GM23338 (cell line): ENCODE measurements around the gene LIN7A. TPM values are rescaled to one million over a fixed set of nuclear protein-coding genes. Genes with fewer than 3 reads are reported as not detected.
A peak's percentile ranks its signal among the peaks of the same experiment; 100 is the strongest.

Experiments used
- ATAC-seq: fragments of 200-7000 bp; cut with Tn5 transposase; 3 replicates; pipeline ENCODE4 v1.9.1; 2020
- DNase-seq: peaks from one replicate; pipeline ENCODE4 v3.0.0-alpha.2; 2015; ENCODE audit warnings: low spot score
- H2AFZ ChIP-seq: fragments of 200-600 bp; sonication (generic); 2 replicates; pipeline ENCODE4 v1.8.0; 2016; ENCODE audit warnings: antibody characterized with exemption, mild to moderate bottlenecking, moderate library complexity
- H3F3A ChIP-seq: fragments of 200-600 bp; sonication (generic); replicated peaks from 2 replicates; pipeline ENCODE4 v1.8.0; 2017; ENCODE audit warnings: antibody characterized with exemption, mixed run types, low read depth
- H3K27ac ChIP-seq: fragments of 200-600 bp; sonication (generic); 2 replicates; pipeline ENCODE4 v1.6.1; 2016; ENCODE audit warnings: low read depth
- H3K27me3 ChIP-seq: fragments of 200-600 bp; sonication (generic); 2 replicates; pipeline ENCODE4 v1.8.0; 2016; ENCODE audit warnings: mild to moderate bottlenecking, mixed run types, moderate library complexity; ENCODE audit not compliant: insufficient read depth
- H3K36me3 ChIP-seq: fragments of 200-600 bp; sonication (generic); 2 replicates; pipeline ENCODE4 v1.8.0; 2016; ENCODE audit warnings: mild to moderate bottlenecking; ENCODE audit not compliant: insufficient read depth
- H3K4me1 ChIP-seq: fragments of 200-600 bp; sonication (generic); 2 replicates; pipeline ENCODE4 v1.8.0; 2016; ENCODE audit warnings: mild to moderate bottlenecking, moderate library complexity; ENCODE audit not compliant: insufficient read depth
- H3K4me2 ChIP-seq: fragments of 200-600 bp; sonication (generic); 2 replicates; pipeline ENCODE4 v1.7.1; 2017; ENCODE audit warnings: mixed run types
- H3K4me3 ChIP-seq: fragments of 200-600 bp; sonication (generic); 2 replicates; pipeline ENCODE4 v1.6.1; 2016; ENCODE audit warnings: mixed run types
- H3K79me2 ChIP-seq: fragments of 200-600 bp; sonication (generic); replicated peaks from 2 replicates; pipeline ENCODE4 v1.8.0; 2017; ENCODE audit warnings: mild to moderate bottlenecking; ENCODE audit not compliant: insufficient read depth
- H3K9me2 ChIP-seq: fragments of 200-600 bp; sonication (generic); 2 replicates; pipeline ENCODE4 v1.8.0; 2017; ENCODE audit not compliant: insufficient read depth
- H4K20me1 ChIP-seq: fragments of 200-600 bp; sonication (generic); replicated peaks from 2 replicates; pipeline ENCODE4 v1.8.0; 2017; ENCODE audit warnings: mild to moderate bottlenecking; ENCODE audit not compliant: insufficient read depth
- H3K27ac Mint-ChIP-seq: 2 replicates; pipeline ENCODE4 v1.8.0; 2020; ENCODE audit warnings: inconsistent platforms, mild to moderate bottlenecking, moderate library complexity, mixed read lengths
- H3K27me3 Mint-ChIP-seq: 3 replicates; pipeline ENCODE4 v1.8.0; 2022; ENCODE audit warnings: low read depth, mild to moderate bottlenecking, moderate library complexity, mixed read lengths, inconsistent platforms; ENCODE audit not compliant: insufficient read depth, poor library complexity
- H3K36me3 Mint-ChIP-seq: 3 replicates; pipeline ENCODE4 v1.8.0; 2021; ENCODE audit warnings: low read depth, mild to moderate bottlenecking, inconsistent platforms, moderate library complexity, mixed read lengths
- H3K4me1 Mint-ChIP-seq: 3 replicates; pipeline ENCODE4 v1.8.0; 2020; ENCODE audit warnings: mild to moderate bottlenecking, inconsistent platforms, mixed read lengths
- H3K4me3 Mint-ChIP-seq: 3 replicates; pipeline ENCODE4 v1.8.0; 2021; ENCODE audit warnings: moderate library complexity, mild to moderate bottlenecking, inconsistent platforms, mixed read lengths
- H3K9me3 Mint-ChIP-seq: 3 replicates; pipeline ENCODE4 v1.8.0; 2020; ENCODE audit warnings: moderate library complexity, mild to moderate bottlenecking, inconsistent platforms, mixed read lengths
- CREB1 ChIP-seq: fragments of 250-450 bp; sonication (Bioruptor Pico); IDR thresholded peaks from 2 replicates; pipeline ENCODE4 v1.5.0; 2020; ENCODE audit warnings: low read depth, mild to moderate bottlenecking, moderate library complexity
- EZH2 ChIP-seq: fragments of 200-600 bp; sonication (generic); IDR thresholded peaks from one replicate; pipeline ENCODE4 v1.8.0; 2017; ENCODE audit warnings: antibody characterized with exemption, mild to moderate bottlenecking, low read depth; ENCODE audit not compliant: unreplicated experiment
- EZH2phosphoT487 ChIP-seq: fragments of 200-600 bp; sonication (generic); IDR thresholded peaks from one replicate; pipeline ENCODE4 v1.8.1; 2018; ENCODE audit warnings: antibody characterized with exemption; ENCODE audit not compliant: unreplicated experiment
- NANOG ChIP-seq: IDR thresholded peaks from 2 replicates; pipeline ENCODE4 v1.6.1; 2016; ENCODE audit warnings: antibody characterized with exemption, borderline replicate concordance
- POLR2AphosphoS5 ChIP-seq: IDR thresholded peaks from 2 replicates; pipeline ENCODE4 v1.6.1; 2016; ENCODE audit warnings: antibody characterized with exemption, low read depth
- ZNF114 ChIP-seq: fragments of 250-450 bp; sonication (Bioruptor Pico); IDR thresholded peaks from 2 replicates; pipeline ENCODE4 v1.5.0; 2020; ENCODE audit warnings: mild to moderate bottlenecking, moderate library complexity
- polyA plus RNA-seq: library from polyadenylated mRNA; unstranded; fragments of >200 nt; fragmentation: Nextera tagmentation; extraction: Ambion mirVana; gene quantifications from 2 replicates; pipeline ENCODE4 v1.2.1, GENCODE V29; 2016
- total RNA-seq: library from RNA; depleted of rRNA; stranded (reverse); fragments of >200 nt; shearing (Covaris generic); gene quantifications from 2 replicates; pipeline ENCODE4 v1.2.3, GENCODE V29; 2014
- TF ChIP-seq, protein P1 (sequence below): IDR thresholded peaks from one replicate; pipeline ENCODE4 v1.6.1; 2018; ENCODE audit warnings: antibody characterized with exemption; ENCODE audit not compliant: unreplicated experiment
- TF ChIP-seq, protein P2 (sequence below), 2 experiments: fragments of 200-600 bp in 1 of 2; sonication (generic) in 1 of 2; conservative IDR thresholded peaks; 2 replicates each; pipeline versions ENCODE4 v1.5.1 to v1.6.1; 2016 to 2017; ENCODE audit warnings: antibody characterized with exemption in 2 of 2, low read depth in 2 of 2, mild to moderate bottlenecking in 2 of 2, moderate library complexity in 1 of 2
- TF ChIP-seq, protein P3 (sequence below): fragments of 250-450 bp; sonication (Bioruptor Pico); IDR thresholded peaks from 2 replicates; pipeline ENCODE4 v1.5.0; 2020; ENCODE audit warnings: mild to moderate bottlenecking, moderate library complexity

Gene LIN7A
- total and polyA plus RNA-seq, 2 experiments from 2014 or later, result 5.7 to 6.5 TPM

DNA sequence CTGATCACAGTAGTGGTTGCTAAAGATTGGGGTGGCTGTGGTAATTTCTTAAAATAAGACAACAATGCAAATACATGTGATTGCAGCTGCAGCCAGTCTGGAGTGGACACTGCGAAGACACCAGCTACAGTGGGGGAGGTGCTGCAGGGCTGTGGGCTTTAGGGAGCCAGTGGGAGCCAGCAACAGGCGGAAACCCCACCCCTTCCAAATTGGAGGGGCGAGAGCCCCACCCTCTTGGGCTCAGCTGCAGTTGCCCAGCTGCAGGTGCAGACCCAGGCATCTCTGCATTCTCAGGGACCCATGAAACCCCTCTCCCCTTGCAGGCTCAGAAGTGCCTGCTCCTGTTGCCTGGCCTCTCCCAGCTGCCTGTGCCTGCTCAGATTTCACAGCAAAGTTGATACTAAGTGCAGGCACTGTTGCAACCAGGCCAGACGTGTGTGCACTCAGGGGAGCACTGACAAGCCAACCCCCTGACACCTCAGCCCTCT is 116.2 kb downstream of the LIN7A start:
- Mint-ChIP-seq H3K27me3 (no peaks in the 10 kb centered on the region), H3K9me3 (peaks cover 12% of the 10 kb centered on the region; the same call in 2 of the 3 replicates), H3K4me1 (peaks cover 22% of the 10 kb centered on the region), H3K27ac (peak overlapping the region; percentile 80; the same call in 1 of the 2 replicates), H3K4me3 (no peak overlapping the region; the same call in 2 of the 3 replicates), H3K36me3 (peaks cover 7% of the 10 kb centered on the region; the same call in 2 of the 3 replicates)
- Histone ChIP-seq H3F3A (no peaks in the 10 kb centered on the region), H3K36me3 (no peaks in the 10 kb centered on the region), H3K4me1 (peaks cover 12% of the 10 kb centered on the region), H2AFZ (peak overlapping the region; percentile 49; the same call in 1 of the 2 replicates), H4K20me1 (no peaks in the 10 kb centered on the region), H3K27me3 (no peaks in the 10 kb centered on the region), H3K4me3 (no peak overlapping the region), H3K79me2 (no peaks in the 10 kb centered on the region), H3K27ac (no peak overlapping the region), H3K9me2 (no peaks in the 10 kb centered on the region), H3K4me2 (peak overlapping the region; percentile 35; the same call in 1 of the 2 replicates)
- peak; percentile 88 for ATAC-seq
- TF ChIP-seq, protein P1, sequence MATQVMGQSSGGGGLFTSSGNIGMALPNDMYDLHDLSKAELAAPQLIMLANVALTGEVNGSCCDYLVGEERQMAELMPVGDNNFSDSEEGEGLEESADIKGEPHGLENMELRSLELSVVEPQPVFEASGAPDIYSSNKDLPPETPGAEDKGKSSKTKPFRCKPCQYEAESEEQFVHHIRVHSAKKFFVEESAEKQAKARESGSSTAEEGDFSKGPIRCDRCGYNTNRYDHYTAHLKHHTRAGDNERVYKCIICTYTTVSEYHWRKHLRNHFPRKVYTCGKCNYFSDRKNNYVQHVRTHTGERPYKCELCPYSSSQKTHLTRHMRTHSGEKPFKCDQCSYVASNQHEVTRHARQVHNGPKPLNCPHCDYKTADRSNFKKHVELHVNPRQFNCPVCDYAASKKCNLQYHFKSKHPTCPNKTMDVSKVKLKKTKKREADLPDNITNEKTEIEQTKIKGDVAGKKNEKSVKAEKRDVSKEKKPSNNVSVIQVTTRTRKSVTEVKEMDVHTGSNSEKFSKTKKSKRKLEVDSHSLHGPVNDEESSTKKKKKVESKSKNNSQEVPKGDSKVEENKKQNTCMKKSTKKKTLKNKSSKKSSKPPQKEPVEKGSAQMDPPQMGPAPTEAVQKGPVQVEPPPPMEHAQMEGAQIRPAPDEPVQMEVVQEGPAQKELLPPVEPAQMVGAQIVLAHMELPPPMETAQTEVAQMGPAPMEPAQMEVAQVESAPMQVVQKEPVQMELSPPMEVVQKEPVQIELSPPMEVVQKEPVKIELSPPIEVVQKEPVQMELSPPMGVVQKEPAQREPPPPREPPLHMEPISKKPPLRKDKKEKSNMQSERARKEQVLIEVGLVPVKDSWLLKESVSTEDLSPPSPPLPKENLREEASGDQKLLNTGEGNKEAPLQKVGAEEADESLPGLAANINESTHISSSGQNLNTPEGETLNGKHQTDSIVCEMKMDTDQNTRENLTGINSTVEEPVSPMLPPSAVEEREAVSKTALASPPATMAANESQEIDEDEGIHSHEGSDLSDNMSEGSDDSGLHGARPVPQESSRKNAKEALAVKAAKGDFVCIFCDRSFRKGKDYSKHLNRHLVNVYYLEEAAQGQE, result no peak
- TF ChIP-seq EZH2phosphoT487, result no peak
- no peak for TF ChIP-seq CREB1 (CRISPR knock-in tag)
- no peak for TF ChIP-seq POLR2AphosphoS5
- TF ChIP-seq NANOG, result no peak
- TF ChIP-seq, protein P2, sequence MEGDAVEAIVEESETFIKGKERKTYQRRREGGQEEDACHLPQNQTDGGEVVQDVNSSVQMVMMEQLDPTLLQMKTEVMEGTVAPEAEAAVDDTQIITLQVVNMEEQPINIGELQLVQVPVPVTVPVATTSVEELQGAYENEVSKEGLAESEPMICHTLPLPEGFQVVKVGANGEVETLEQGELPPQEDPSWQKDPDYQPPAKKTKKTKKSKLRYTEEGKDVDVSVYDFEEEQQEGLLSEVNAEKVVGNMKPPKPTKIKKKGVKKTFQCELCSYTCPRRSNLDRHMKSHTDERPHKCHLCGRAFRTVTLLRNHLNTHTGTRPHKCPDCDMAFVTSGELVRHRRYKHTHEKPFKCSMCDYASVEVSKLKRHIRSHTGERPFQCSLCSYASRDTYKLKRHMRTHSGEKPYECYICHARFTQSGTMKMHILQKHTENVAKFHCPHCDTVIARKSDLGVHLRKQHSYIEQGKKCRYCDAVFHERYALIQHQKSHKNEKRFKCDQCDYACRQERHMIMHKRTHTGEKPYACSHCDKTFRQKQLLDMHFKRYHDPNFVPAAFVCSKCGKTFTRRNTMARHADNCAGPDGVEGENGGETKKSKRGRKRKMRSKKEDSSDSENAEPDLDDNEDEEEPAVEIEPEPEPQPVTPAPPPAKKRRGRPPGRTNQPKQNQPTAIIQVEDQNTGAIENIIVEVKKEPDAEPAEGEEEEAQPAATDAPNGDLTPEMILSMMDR (conservative IDR thresholded peaks at IDR 0.05; ENCODE audit: low read depth in 2 of 2), result no peak
- TF ChIP-seq EZH2, result no peak
- TF ChIP-seq, protein P3, sequence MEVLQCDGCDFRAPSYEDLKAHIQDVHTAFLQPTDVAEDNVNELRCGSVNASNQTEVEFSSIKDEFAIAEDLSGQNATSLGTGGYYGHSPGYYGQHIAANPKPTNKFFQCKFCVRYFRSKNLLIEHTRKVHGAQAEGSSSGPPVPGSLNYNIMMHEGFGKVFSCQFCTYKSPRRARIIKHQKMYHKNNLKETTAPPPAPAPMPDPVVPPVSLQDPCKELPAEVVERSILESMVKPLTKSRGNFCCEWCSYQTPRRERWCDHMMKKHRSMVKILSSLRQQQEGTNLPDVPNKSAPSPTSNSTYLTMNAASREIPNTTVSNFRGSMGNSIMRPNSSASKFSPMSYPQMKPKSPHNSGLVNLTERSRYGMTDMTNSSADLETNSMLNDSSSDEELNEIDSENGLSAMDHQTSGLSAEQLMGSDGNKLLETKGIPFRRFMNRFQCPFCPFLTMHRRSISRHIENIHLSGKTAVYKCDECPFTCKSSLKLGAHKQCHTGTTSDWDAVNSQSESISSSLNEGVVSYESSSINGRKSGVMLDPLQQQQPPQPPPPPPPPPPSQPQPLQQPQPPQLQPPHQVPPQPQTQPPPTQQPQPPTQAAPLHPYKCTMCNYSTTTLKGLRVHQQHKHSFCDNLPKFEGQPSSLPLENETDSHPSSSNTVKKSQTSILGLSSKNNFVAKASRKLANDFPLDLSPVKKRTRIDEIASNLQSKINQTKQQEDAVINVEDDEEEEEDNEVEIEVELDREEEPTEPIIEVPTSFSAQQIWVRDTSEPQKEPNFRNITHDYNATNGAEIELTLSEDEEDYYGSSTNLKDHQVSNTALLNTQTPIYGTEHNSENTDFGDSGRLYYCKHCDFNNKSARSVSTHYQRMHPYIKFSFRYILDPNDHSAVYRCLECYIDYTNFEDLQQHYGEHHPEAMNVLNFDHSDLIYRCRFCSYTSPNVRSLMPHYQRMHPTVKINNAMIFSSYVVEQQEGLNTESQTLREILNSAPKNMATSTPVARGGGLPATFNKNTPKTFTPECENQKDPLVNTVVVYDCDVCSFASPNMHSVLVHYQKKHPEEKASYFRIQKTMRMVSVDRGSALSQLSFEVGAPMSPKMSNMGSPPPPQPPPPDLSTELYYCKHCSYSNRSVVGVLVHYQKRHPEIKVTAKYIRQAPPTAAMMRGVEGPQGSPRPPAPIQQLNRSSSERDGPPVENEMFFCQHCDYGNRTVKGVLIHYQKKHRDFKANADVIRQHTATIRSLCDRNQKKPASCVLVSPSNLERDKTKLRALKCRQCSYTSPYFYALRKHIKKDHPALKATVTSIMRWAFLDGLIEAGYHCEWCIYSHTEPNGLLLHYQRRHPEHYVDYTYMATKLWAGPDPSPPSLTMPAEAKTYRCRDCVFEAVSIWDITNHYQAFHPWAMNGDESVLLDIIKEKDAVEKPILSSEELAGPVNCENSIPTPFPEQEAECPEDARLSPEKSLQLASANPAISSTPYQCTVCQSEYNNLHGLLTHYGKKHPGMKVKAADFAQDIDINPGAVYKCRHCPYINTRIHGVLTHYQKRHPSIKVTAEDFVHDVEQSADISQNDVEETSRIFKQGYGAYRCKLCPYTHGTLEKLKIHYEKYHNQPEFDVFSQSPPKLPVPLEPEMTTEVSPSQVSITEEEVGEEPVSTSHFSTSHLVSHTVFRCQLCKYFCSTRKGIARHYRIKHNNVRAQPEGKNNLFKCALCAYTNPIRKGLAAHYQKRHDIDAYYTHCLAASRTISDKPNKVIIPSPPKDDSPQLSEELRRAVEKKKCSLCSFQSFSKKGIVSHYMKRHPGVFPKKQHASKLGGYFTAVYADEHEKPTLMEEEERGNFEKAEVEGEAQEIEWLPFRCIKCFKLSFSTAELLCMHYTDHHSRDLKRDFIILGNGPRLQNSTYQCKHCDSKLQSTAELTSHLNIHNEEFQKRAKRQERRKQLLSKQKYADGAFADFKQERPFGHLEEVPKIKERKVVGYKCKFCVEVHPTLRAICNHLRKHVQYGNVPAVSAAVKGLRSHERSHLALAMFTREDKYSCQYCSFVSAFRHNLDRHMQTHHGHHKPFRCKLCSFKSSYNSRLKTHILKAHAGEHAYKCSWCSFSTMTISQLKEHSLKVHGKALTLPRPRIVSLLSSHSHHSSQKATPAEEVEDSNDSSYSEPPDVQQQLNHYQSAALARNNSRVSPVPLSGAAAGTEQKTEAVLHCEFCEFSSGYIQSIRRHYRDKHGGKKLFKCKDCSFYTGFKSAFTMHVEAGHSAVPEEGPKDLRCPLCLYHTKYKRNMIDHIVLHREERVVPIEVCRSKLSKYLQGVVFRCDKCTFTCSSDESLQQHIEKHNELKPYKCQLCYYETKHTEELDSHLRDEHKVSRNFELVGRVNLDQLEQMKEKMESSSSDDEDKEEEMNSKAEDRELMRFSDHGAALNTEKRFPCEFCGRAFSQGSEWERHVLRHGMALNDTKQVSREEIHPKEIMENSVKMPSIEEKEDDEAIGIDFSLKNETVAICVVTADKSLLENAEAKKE, result no peak
- TF ChIP-seq ZNF114 (CRISPR knock-in tag), result no peak
- DNase-seq, result peak; percentile 42
